Hepatocyte (in vitro differentiated cells): ENCODE data around the gene NIPSNAP3A.

Source experiments
- EZH2 ChIP-seq: fragments of 200-600 bp; sonication (generic); IDR thresholded peaks from 2 replicates; pipeline ENCODE4 v1.6.1; 2016; ENCODE audit warnings: antibody characterized with exemption, mild to moderate bottlenecking, borderline replicate concordance
- EZH2phosphoT487 ChIP-seq: fragments of 200-600 bp; sonication (generic); IDR thresholded peaks from one replicate; pipeline ENCODE4 v1.6.1; 2018; ENCODE audit warnings: antibody characterized with exemption, mild to moderate bottlenecking, low read depth, moderate library complexity; ENCODE audit not compliant: unreplicated experiment, severe bottlenecking
- TF ChIP-seq, protein P1 (sequence below): fragments of 200-600 bp; sonication (generic); IDR thresholded peaks from 2 replicates; pipeline ENCODE4 v1.5.1; 2016; ENCODE audit warnings: antibody characterized with exemption, mild to moderate bottlenecking; ENCODE audit not compliant: poor library complexity

DNA sequence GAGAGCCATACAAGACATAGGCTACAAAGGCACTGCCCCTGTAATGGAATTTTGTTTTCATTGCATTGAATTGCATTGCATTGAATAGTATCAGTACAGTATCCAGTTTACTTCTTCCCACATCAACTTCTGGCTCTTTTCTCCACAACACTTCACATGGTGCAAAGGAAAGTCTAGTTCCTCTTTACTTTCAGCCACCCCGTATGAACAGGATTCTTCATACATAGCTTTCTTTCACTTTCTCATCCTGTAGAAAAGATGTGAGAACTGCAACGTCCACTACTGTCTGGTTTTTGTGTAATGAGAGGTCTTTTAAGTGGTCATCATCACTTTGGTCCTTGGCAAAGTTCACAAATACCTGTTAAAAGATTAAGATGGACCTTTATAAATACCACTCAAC lies 36.6 kb downstream of the NIPSNAP3A start:
- TF ChIP-seq, protein P1, sequence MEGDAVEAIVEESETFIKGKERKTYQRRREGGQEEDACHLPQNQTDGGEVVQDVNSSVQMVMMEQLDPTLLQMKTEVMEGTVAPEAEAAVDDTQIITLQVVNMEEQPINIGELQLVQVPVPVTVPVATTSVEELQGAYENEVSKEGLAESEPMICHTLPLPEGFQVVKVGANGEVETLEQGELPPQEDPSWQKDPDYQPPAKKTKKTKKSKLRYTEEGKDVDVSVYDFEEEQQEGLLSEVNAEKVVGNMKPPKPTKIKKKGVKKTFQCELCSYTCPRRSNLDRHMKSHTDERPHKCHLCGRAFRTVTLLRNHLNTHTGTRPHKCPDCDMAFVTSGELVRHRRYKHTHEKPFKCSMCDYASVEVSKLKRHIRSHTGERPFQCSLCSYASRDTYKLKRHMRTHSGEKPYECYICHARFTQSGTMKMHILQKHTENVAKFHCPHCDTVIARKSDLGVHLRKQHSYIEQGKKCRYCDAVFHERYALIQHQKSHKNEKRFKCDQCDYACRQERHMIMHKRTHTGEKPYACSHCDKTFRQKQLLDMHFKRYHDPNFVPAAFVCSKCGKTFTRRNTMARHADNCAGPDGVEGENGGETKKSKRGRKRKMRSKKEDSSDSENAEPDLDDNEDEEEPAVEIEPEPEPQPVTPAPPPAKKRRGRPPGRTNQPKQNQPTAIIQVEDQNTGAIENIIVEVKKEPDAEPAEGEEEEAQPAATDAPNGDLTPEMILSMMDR = no peak
- TF ChIP-seq EZH2 (no peak), EZH2phosphoT487 (no peak)
